Ascending aorta (tissue), 2 donors: ENCODE data around the gene EIF3L. TPM values are rescaled to one million over a fixed set of nuclear protein-coding genes. Genes with fewer than 3 reads are reported as not detected.

ENCODE experiments used
- DNase-seq, 2 donors: peaks; one replicate each; pipeline ENCODE4 v3.0.0-alpha.2; 2019; ENCODE audit warnings: low spot score in 2 of 2
- H3K27ac ChIP-seq, 2 donors: fragments of 200-600 bp; sonication (generic); one replicate each; pipeline ENCODE4 v1.5.1; 2016 to 2017; ENCODE audit warnings: mild to moderate bottlenecking in 1 of 2
- H3K27me3 ChIP-seq: fragments of 200-600 bp; sonication (generic); one replicate; pipeline ENCODE4 v1.5.1; 2017
- H3K36me3 ChIP-seq, 2 donors: fragments of 200-600 bp; sonication (generic); one replicate each; pipeline ENCODE4 v1.5.1; 2016
- H3K4me1 ChIP-seq, 2 donors: fragments of 200-600 bp; sonication (generic); one replicate each; pipeline ENCODE4 v1.5.1; 2016 to 2017; ENCODE audit warnings: mild to moderate bottlenecking in 1 of 2
- H3K4me3 ChIP-seq, 2 donors: fragments of 200-600 bp; sonication (generic); one replicate each; pipeline ENCODE4 v1.5.1; 2016 to 2017; ENCODE audit warnings: mild to moderate bottlenecking in 1 of 2
- H3K9me3 ChIP-seq, 2 donors: fragments of 200-600 bp; sonication (generic); one replicate each; pipeline ENCODE4 v1.5.1; 2016
- intact Hi-C: fragments of 100-400 bp; cut with DNase I; formaldehyde crosslinking; loops from one replicate; pipeline ENCODE4 v1.15.1; 2023
- total RNA-seq: library from RNA; depleted of rRNA; stranded (reverse); fragments of >200 nt; gene quantifications from one replicate; pipeline ENCODE4 v1.1.0, GENCODE V29; 2016
- TF ChIP-seq, protein P1 (sequence below), 3 experiments: fragments of 200-600 bp in 2 of 3; fragments of 450-650 bp in 1 of 3; sonication (generic) in 2 of 3; IDR thresholded peaks; one replicate each; pipeline ENCODE4 v1.5.1; 2016 to 2019; ENCODE audit warnings: antibody characterized with exemption in 3 of 3, mild to moderate bottlenecking in 1 of 3, moderate library complexity in 1 of 3

EIF3L gene
- total RNA-seq, 1 donor from 2014 or later = 256 TPM

DNA sequence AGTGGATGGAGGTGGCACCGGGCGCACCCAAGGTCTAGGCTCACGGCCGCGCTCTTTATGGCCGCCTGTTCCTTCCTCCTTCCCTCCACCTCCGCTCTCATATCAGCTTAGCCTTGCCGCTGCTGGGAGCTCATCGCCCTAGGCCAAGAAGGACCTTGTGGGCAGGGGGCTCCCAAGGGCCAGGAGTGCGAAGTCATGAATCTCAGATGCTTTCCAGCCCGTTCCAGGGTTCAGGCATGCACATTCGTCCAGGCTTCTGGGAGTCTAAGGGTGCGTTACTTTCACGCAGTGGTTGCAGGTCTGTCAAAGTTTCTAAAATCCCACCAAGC is 30.1 kb upstream of the EIF3L start:
- TF ChIP-seq, protein P1, sequence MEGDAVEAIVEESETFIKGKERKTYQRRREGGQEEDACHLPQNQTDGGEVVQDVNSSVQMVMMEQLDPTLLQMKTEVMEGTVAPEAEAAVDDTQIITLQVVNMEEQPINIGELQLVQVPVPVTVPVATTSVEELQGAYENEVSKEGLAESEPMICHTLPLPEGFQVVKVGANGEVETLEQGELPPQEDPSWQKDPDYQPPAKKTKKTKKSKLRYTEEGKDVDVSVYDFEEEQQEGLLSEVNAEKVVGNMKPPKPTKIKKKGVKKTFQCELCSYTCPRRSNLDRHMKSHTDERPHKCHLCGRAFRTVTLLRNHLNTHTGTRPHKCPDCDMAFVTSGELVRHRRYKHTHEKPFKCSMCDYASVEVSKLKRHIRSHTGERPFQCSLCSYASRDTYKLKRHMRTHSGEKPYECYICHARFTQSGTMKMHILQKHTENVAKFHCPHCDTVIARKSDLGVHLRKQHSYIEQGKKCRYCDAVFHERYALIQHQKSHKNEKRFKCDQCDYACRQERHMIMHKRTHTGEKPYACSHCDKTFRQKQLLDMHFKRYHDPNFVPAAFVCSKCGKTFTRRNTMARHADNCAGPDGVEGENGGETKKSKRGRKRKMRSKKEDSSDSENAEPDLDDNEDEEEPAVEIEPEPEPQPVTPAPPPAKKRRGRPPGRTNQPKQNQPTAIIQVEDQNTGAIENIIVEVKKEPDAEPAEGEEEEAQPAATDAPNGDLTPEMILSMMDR (IDR thresholded peaks at IDR 0.05) = no peak
- no peaks in the 10 kb centered on the region for H3K27me3 ChIP-seq
- no peak for DNase-seq
- intact Hi-C loops = no loop called here
- H3K4me3 ChIP-seq = peak overlapping the region; percentile 56 to 62
- H3K9me3 ChIP-seq = no peaks in the 10 kb centered on the region
- H3K27ac ChIP-seq = no peak overlapping the region
- H3K4me1 ChIP-seq = peaks cover 8 to 15% of the 10 kb centered on the region in 2 donors
- H3K36me3 ChIP-seq = no peaks in the 10 kb centered on the region

DNA sequence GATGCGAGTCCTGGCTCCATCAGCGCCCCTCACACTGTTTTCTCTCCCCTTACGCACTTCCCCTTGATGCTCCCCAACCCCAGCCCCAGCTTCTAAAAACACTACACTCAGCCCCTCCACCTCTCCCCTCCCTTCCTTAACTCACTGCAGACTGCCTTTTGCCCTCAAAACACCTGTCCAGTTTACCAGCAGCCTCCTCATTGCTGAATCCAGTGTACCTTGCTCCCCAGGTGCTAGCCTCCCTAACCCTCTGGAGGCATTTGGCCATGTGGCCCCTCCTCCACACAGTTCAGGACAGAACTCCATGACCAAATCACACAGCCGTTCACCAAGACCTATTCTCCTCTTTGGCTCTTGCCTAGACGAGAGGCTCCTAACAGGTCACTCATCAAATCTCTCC is 28.9 kb upstream of the EIF3L start:
- intact Hi-C loops = no loop called here
- no peak for DNase-seq
- H3K27ac ChIP-seq = no peak overlapping the region
- no peaks in the 10 kb centered on the region for H3K9me3 ChIP-seq
- peaks cover 11 to 15% of the 10 kb centered on the region in 2 donors for H3K4me1 ChIP-seq
- no peaks in the 10 kb centered on the region for H3K27me3 ChIP-seq
- H3K36me3 ChIP-seq = no peaks in the 10 kb centered on the region
- TF ChIP-seq, protein P1 (IDR thresholded peaks at IDR 0.05) = no peak
- H3K4me3 ChIP-seq = no peak overlapping the region

DNA sequence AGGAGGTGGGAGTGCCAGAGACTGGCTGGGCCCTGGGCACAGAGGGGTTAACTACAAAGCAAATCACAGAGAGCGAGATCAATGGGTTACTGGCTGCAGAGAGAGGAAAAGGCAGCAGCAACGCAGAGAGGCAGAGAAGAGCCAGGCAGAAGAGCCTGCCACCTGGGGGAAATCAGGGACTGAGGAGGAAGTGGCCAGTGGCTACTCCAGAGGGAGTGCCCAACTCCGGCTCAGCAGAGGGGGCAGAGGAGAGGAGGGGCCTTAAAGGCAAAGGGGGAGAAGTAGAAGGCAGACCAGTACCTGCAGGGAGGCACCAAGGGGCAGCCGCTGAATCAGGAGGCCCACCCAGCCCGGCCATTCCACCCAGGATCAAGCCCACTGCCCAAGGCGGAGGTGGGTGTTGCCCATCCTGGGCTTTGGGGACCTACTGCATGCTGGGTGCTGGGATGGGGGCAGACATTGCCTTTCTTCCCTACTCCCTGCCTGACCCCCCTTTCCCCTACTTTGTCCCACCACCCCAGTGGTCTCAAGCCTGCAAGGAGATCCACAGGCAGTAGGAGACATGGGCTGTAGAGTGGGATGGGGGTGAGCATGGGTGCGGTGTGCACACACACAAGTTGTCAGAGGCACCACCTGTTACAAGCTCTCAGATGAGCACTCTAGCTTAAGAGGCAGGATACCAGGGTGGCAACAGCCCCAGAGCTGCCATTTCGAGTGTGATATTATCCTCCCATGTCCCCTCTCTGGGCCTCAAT is 27.0 kb upstream of the EIF3L start:
- no peak overlapping the region for H3K27ac ChIP-seq
- no peak for DNase-seq
- intact Hi-C loops = no loop called here
- H3K36me3 ChIP-seq = no peaks in the 10 kb centered on the region
- no peak overlapping the region for H3K4me3 ChIP-seq
- TF ChIP-seq, protein P1 (IDR thresholded peaks at IDR 0.05) = no peak
- no peaks in the 10 kb centered on the region for H3K27me3 ChIP-seq
- peaks cover 11 to 17% of the 10 kb centered on the region in 2 donors for H3K4me1 ChIP-seq
- H3K9me3 ChIP-seq = no peaks in the 10 kb centered on the region

DNA sequence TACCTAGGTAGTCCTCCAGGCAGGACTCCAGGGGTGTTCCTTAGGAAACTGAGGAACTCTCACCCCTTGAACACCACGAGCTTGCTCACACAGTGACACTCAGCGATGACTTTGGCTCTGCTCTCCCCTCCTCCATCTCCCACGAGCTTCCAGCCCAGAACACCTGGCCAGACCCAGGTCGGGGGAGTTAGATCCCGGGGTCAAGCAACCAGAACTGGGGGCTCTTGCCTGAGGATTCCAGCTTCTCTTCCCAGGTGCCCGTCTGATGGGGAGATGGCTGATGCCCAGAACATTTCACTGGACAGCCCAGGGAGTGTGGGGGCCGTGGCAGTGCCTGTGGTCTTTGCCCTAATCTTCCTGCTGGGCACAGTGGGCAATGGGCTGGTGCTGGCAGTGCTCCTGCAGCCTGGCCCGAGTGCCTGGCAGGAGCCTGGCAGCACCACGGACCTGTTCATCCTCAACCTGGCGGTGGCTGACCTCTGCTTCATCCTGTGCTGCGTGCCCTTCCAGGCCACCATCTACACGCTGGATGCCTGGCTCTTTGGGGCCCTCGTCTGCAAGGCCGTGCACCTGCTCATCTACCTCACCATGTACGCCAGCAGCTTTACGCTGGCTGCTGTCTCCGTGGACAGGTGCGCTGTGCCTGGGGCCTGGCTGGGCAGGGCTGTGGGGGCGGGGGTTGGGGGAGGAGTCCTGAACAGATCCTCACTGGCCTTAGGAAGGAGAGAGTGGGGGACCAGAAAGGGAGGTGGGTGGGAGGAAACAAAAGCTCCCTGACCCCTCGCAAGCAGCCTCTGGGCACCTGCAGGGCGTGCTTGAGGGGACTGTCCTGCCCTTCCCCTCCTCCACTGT is 25.9 kb upstream of the EIF3L start, which contains the start of gene GALR3:
GALR3 (plus strand) TSS at position 249 of the 852 bp plus-strand sequence; CDS start at position 274, 25 bp downstream.
- Histone ChIP-seq H3K4me3 (no peak within 1 kb of the TSS), H3K27me3 (no peaks in the 10 kb centered on the region), H3K36me3 (no peaks in the 10 kb centered on the region), H3K9me3 (no peaks in the 10 kb centered on the region), H3K27ac (no peak within 1 kb of the TSS), H3K4me1 (peaks cover 5 to 12% of the 10 kb centered on the region in 2 donors)
- DNase-seq = no peak
- TF ChIP-seq, protein P1 (IDR thresholded peaks at IDR 0.05) = no peak
- intact Hi-C loops = no loop called here

DNA sequence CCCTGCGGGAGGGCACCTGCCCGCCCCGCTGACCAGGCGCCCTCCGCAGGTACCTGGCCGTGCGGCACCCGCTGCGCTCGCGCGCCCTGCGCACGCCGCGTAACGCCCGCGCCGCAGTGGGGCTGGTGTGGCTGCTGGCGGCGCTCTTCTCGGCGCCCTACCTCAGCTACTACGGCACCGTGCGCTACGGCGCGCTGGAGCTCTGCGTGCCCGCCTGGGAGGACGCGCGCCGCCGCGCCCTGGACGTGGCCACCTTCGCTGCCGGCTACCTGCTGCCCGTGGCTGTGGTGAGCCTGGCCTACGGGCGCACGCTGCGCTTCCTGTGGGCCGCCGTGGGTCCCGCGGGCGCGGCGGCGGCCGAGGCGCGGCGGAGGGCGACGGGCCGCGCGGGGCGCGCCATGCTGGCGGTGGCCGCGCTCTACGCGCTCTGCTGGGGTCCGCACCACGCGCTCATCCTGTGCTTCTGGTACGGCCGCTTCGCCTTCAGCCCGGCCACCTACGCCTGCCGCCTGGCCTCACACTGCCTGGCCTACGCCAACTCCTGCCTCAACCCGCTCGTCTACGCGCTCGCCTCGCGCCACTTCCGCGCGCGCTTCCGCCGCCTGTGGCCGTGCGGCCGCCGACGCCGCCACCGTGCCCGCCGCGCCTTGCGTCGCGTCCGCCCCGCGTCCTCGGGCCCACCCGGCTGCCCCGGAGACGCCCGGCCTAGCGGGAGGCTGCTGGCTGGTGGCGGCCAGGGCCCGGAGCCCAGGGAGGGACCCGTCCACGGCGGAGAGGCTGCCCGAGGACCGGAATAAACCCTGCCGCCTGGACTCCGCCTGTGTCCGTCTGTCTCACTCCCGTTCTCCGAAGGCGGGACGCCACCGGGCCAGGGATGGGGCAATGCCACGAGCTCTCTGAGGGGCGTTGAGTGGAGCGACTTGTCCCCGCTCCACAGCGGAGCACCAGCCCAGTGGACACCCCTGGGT is 24.3 kb upstream of the EIF3L start:
- Histone ChIP-seq H3K9me3 (no peaks in the 10 kb centered on the region), H3K36me3 (peaks cover 0 to 11% of the 10 kb centered on the region in 2 donors), H3K27me3 (no peaks in the 10 kb centered on the region), H3K27ac (no peak overlapping the region), H3K4me1 (peaks cover 3 to 4% of the 10 kb centered on the region in 2 donors), H3K4me3 (peak overlapping the region; percentile 40 to 56)
- TF ChIP-seq, protein P1 (IDR thresholded peaks at IDR 0.05) = no peak
- DNase-seq = no peak
- intact Hi-C loops = no loop called here
